ENCODE measurements around the gene TRA2A.
"Not testable (repeated sequence)": the region's sequence is repeated elsewhere in the genome, so short reads cannot be mapped to it uniquely, and the experiment has no call there.

Gene TRA2A

DNA sequence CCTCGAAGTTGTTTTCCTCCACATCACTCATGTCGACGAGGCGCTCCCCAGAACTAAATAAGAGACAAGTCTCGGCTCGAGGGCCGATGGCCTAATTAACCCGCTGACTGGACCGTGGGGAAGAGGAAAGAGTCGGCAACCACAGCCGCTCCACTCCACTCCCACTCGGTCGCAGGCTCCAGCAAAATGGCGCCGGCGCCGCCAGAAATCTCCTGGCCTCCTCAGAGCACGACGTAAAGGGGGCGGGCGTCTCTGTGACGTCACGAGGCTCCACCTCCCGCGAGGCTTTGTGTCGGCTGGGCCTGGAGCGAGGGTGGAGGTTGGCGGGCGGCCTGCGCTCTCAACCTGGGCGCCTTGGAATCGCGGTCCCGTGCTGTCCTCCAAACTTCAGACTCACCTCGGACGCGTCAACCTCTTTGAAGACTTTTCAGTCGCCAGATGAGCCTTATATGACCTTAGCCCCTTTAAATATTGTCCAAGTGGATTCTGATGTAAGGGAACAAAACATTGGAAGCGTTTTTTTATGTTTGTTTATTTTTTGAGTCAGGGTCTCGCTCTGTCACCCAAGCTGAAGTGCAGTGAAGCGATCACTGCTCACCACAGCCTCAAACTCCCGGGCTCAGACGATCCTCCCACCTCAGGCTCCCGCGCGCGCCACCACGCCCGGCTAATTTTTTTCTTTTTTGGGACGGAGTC lies at the start of gene TRA2A:
TSS of gene TRA2A (minus strand) at position 188 of the 696 bp plus-strand sequence. CDS start at position 31, 157 bp downstream.
- DNase-seq = peak; percentile 91

DNA sequence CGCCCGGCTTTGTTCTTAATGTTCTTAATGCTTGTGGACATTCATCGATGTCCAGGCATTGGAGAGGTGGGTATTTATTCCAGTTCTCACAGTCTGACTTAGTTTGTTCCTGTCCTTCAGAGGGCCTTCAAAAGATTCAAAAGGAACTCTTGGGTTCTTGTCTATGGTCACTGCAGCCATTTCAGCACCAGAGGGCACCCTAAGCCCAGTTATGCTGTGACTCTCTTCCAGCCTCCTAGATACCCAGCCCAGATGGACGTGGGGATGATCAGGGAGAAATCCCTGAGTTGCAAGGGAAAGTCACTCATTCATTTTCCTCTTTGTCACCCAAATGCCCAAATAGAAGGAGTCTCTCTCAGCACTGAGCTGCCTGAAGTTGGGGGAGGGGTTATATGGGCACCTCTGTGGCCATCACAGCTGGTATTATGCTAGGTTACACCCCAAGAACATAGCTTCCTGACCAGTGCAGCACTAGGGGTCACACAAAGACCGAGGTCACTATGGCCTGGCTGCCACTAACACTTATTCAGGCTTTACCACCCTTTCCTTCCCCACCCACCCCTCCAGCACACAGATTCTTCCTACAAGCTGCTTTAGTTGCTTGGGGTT lies 38.9 kb upstream of the TRA2A start:
- DNase-seq = peak; percentile 65

- no peak for DNase-seq
These were observed 26.5 kb upstream of the TRA2A start for GRCh38 chr7:23558303-23558702.

DNA sequence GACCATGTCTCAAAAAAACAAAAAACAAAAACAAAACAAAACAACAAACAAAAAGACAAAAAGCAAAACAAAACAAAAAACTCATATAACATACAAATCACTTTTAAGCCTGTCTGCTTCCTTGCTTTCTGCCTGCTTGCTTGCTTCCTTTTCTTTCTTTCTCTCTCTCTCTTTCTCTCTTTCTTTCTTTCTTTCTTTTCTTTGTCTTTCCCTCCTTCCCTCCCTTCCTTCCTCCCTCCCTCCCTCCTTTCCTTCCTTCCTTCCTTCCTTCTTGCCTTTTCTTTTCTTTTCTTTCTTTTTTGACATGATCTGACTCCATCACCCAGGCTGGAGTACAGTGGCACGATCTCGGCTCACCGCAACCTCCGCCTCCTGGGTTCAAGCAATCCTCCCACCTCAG lies 15.9 kb upstream of the TRA2A start:
- no peak for DNase-seq

DNA sequence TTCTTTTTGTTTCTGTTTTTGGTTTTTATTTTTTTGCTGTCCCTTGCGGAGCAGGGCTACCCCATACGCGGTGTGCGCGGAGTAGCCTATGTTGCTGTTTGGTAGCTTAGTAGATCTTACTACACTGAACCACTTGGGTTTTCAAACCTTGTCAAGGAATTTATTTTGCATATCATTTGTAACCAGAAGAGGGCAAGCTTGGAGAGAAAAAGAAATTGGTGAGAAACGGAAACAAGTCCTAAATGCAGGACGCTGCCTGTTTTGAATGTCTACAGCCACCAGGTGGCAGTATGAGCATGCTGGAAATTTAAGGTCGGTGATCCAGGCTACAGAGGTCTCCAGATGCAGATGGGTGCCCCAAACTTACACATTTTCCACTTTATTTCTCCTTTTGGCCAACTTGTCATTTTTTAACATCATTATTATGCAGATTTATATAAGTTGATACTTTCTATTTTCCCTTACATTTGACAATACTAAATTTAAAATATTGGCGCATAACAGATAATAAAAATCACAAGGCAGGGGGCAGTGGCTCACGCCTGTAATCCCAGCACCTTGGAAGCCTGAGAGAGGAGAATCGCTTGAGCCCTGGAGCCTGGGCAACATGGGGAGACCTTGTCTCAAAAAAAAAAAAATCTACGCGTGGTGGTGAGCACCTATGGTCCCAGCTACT lies 15.3 kb upstream of the TRA2A start:
- peak; percentile 91 for DNase-seq

DNA sequence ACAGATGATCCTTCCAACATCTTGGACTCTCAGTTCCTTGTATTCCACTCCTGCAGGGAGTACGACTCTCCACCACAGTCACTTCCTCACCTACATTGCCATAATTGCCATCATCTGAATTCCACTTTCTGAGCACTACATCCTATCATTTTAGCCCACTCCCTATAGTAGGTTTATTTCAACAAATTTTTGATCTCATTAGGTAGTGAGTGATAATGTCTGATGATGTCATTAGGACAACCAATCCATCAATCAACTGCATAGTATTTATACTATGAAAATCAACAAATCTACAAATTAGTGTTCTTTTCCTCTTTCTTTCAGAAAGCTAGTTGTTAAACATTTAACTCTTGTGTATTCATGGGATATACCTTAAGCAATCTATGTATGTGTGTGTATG lies 13.7 kb upstream of the TRA2A start:
- no peak for DNase-seq

- DNase-seq = peak; percentile 80
These were observed 13.2 kb upstream of the TRA2A start for GRCh38 chr7:23544913-23545354.

GRCh38 chr7:23542752-23543151 lies 11.0 kb upstream of the TRA2A start:
- DNase-seq = no peak

GRCh38 chr7:23539494-23539907 lies 7.7 kb upstream of the TRA2A start:
- no peak for DNase-seq

DNA sequence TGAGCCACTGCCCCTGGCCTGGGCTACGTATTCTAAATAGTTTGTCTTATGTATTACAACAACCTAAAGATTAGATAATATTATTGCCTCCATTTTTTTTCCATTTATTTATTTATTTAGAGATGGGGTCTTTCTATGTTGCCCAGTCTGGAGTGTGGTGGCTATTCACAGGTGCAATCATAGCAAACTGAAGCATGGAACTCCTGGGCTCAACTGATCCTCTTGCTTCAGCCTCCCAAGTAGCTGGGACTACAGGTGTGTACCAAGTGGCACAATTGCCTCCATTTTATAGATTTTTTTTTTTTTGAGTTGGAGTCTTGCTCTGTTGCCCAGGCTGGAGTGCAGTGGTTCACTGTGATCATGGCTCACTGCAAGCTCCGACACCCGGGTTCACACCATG lies 6.5 kb upstream of the TRA2A start:
- DNase-seq = no peak

GRCh38 chr7:23533238-23533604 lies 1.4 kb upstream of the TRA2A start:
- no peak for DNase-seq

GRCh38 chr7:23532490-23533237 lies 883 bp upstream of the TRA2A start:
- no peak for DNase-seq

DNA sequence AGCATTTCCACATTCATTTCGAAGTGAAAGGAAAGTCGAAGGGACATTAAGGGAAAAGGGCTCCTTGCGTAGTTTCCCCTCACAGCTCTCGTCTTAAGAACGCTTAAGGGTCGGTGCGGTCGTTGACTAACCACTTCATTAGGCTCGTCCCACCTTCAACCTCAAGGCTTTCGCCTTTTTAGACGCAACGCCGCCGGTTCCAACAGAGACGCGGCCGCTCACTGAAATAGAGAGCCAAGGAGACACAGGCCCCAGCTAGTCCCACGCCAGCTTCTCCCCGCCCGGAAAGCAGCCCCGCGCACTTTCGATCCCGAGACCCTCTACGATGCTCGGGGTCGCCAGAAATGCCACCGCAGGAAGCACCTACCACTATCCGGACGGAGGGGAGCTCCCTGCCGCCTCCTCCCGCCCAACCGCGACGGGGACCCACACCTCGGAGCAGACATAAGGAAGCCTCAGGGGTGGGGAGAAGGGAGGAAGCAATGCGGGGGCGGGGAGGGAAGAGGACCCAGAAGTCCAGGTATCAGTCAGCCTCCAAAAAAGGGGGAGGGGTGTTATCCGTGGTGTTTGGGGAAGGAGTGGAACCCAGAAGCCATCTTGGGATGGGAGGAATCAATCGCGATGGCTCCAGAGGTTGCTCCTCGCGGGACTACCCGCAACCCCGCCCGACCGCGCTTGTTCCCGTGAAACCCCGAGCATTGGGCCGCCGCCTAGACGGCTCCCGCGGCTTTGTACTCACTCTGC lies 559 bp downstream of the TRA2A start:
- DNase-seq = peak; percentile 72

- peak; percentile 30 for DNase-seq
These were observed 1.4 kb downstream of the TRA2A start for GRCh38 chr7:23530405-23530804.

- DNase-seq = no peak
These were observed 2.4 kb downstream of the TRA2A start for GRCh38 chr7:23529262-23529859.

DNA sequence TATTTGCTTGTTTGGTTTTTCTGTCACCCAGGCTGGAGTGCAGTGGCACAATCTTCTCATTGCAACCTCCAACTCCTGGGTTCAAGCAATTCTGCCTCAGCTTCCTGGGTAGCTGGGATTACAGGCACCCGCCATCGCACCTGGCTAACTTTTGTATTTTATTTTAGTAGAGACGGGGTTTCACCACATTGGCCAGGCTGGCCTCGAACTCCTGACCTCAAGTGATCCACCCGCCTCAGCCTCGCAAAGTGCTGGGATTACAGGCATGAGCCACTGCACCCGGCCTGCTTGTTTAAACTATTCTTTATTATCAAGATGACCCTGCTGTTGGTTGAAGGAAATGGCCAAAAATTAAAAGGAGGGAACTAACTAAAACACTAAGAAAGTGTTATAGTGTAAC lies 6.2 kb downstream of the TRA2A start:
- not testable (repeated sequence) for DNase-seq

GRCh38 chr7:23524473-23524872 lies 7.3 kb downstream of the TRA2A start:
- DNase-seq = no peak

DNA sequence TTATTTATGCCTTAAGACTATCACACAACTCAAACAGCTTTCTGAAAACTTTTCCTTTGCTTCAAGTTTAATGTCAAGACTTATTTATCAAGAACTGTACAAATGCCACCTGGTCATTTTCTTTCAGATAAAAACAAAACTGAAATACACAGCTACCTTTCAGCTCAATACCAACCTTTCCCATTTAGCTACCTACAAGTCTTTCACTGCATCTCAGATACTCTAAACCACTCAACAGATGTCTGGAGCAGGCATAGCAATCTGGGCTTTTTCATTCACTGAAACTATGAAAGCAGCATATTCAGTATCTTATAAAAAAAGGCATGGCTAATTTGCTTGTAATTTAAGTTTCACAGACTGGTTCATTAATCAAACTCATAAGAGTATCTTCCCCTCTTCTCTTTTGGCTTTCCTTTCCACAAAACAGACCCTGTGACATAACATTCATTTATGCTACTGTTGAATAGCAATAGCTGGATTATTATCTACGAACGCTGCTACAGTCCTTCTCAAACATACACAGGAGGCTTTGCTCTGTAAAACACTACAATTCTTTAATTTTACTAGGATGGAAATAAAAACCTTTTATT lies 8.2 kb downstream of the TRA2A start:
- no peak for DNase-seq

DNA sequence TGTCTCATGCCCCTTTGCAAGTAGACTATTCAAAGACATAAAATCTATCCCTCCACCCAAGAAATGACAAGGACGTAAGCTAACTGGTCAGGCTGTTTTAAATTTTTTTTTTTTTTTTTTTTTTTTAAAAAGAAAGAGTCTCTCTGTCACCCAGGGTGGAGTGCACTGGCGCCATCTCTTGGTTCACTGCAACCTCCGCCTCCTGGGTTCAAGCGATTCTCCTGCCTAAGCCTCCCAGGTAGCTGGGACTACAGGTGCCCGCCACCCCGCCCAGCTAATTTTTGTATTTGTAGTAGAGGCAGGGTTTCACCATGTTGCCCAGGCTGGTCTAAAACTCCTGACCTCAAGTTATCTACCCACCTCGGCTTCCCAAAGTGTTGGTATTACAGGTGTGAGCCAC lies 11.2 kb downstream of the TRA2A start:
- no peak for DNase-seq

DNA sequence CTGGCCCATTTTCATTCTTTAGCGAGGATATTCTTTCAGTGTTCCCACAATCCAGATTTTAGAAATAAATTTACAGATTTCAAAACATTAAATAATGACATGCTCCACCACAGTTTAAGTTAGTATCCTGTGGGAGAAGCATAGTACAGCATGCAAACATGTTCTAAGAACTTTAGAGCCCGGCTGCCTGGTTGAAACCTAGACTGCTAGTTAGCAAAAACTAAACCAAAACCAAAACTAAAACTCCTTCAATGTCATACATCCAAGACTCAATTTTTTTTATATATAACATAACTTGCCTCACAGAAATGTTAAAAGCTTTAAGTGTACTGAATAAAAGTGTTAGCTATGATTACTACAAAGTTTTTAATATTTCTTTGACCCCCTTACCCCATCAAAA lies 17.0 kb downstream of the TRA2A start:
- DNase-seq = no peak

DNA sequence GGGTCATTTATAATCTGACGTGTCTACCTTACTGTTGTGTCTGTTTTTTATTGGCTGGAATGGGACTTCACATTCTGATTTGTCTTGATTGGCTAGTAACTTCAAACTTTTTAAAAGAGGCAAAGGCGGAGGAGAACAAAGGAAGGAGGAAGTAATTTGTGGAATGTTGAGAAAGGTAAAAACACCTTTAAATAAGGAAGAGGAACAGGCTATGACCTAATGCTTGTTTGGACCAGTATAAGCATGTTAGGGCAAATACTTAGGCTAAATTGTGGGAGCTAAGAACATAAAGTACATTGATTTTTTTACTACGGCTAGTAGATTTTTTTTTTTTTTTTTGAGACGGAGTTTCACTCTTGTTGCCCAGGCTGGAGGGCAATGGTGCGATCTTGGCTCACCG lies 18.0 kb downstream of the TRA2A start:
- not testable (repeated sequence) for DNase-seq

DNA sequence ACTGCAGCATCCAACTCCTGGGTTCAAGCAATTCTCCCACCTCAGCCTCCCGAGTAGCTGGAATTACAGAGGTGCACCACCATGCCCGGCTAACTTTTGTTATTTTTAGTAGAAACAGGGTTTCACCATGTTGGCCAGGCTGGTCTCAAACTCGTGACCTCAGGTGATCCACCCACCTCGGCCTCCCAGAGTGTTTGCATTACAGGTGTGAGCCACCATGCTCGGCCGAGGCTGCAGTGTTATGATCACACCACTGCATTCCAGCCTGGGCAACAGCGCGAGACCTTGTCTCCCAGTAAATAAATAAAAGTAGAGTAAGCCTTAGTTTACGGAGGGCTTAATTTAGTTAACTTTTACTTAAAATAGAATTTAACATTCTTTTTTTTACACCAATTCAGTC lies 37.8 kb downstream of the TRA2A start:
- DNase-seq = no peak

Data from NCI-H1105 treated with DMSO at 0.1 percent for 48 hours (cell line).